ENCODE data around the gene QPRT.
"Not testable (repeated sequence)": the region's sequence is repeated elsewhere in the genome, so short reads cannot be mapped to it uniquely, and the experiment has no call there.

QPRT gene

GRCh38 chr16:29720703-29721102, 41.7 kb downstream of the QPRT start:
- no peak for DNase-seq

GRCh38 chr16:29721167-29721879, 42.3 kb downstream of the QPRT start:
- DNase-seq: peak; percentile 57

GRCh38 chr16:29726845-29727377, 47.9 kb downstream of the QPRT start:
- DNase-seq: no peak

- DNase-seq: no peak
Observed at GRCh38 chr16:29727452-29727851, 48.5 kb downstream of the QPRT start.

- peak; percentile 45 for DNase-seq
Observed at GRCh38 chr16:29729116-29729521, 50.1 kb downstream of the QPRT start.

- no peak for DNase-seq
Observed at GRCh38 chr16:29730649-29731048, 51.7 kb downstream of the QPRT start.

GRCh38 chr16:29731768-29732601, 53.0 kb downstream of the QPRT start:
- DNase-seq: not testable (repeated sequence)

GRCh38 chr16:29734786-29735185, 55.8 kb downstream of the QPRT start:
- DNase-seq: no peak

DNA sequence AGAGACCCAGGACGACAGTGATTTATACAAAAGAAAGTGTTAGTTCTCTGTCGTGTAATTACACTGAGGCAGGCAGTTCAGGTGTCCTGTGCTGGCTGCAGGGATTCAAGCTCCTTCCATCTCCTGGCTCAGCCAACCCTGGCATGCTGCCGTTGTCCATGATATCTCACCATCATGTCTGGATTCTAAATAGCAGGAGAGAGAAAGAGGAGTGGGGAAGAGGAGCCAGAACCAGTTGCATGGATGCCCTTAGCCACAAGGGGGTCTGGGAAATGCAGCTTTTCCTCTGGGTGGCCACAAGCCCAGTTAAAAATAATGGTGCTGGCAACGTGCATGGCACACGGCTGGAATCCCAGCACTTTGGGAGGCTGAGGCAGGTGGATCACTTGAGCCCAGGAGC, 57.1 kb downstream of the QPRT start:
- no peak for DNase-seq

DNA sequence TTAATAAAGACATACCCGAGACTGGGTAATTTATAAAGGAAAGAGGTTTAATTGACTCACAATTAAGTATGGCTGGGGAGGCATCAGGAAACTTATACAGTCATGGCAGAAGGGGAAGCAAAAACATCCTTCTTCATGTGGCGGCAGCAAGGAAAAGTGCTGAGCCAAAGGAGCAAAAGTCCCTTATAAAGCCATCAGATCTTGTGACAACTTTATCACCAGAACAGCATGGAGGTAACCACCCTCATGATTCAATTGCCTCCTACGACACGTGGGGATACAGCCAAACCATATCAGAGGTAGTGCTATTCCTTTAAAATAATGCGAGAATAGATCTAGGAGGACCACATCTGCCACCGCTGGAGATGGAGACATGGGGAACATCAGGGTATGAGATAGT, 57.8 kb downstream of the QPRT start:
- no peak for DNase-seq

DNA sequence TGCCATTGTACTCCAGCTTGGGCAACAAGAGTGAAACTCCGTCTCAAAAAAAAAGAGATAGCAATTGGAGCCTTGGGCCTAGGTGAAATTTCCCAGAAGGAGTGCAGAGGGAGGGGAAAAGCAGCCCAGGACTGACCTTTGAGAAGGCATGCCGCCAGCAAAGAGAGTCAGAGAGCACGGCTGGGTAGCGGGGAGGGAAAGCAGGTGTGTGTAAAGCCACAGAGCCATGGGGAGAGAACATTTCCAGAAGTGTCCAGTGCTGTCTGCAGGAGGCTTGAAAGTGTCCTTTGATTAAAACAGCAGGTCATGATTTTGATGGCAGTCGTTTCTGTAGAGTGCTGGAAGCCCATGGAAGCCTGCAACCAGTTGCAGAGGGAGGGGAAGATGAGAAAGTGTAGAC, 58.7 kb downstream of the QPRT start:
- no peak for DNase-seq

DNA sequence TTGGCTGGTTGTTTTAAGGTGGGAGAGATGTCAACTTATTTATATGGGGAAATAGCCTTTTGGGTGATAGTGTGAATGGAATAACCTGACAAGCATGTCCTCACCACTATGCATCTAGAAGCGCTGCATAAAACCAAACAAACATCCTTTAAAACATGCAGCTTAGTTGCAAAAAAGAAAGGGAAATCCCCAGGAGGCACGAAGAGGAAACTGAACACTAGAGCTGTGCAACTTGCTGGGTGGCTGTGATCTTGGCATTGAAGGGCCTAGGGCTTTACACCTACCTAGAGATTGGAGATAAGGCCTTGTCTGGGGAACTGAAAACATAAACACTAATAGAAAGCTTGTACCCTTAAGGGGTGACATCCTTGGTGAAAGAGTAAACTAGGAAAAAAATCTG, 59.5 kb downstream of the QPRT start:
- DNase-seq: no peak

DNA sequence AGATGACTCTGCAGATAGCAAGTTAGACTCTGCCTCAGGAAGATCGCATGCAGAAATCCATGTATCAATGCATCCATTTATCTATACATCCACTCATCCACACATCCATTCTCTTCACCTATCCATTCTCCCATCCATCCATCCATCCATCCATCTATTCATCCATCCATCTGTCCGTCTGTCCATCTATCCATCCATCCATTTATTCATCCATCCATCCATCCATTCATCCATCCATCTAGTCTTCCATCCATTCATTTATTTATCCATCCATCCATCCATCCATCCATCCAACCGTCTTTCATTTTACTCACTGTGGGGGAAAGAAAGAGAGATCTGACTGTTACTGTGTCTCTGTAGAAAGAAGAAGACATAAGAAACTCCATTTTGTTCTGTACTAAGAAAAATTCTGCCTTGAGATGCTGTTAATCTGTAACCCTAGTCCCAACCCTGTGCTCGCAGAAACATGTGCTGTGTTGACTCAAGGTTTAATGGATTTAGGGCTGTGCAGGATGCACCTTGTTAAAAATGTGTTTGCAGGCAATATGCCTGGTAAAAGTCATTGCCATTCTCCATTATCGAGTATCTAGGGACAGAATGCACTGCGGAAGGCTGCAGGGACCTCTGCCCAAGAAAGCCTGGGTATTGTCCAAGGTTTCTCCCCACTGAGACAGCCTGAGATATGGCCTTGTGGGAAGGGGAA, 61.1 kb downstream of the QPRT start:
- DNase-seq: not testable (repeated sequence)

GRCh38 chr16:29740630-29741015, 61.6 kb downstream of the QPRT start:
- DNase-seq: not testable (repeated sequence)

DNA sequence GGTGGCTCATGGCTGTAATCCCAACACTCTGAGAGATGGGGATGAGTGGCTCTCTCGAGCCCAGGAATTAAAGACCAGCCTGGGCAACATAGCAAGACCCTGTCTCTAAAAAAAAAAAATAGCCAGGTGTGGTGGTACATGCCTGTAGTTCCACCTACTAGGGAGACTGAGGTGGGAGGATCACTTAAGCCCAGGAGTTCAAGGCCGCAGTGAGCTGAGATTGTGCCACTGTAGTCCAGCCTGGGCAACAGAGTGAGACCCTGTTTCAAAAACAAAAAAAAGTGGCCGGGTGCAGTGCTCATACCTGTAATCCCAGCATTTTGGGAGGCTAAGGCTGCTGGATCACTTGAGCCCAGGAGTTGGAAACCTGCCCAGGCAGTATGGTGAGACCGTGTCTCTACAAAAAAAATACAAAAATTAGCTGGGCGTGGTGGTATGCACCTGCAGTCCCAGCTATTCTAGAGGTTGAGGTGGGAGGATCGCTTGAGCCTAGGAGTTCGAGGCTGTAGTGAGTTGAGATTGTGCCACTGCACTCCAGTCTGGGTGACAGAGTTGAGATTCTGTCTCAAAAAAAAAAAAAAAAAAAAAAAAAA, 63.8 kb downstream of the QPRT start:
- DNase-seq: no peak

GRCh38 chr16:29743475-29743826, 64.5 kb downstream of the QPRT start:
- DNase-seq: no peak

DNA sequence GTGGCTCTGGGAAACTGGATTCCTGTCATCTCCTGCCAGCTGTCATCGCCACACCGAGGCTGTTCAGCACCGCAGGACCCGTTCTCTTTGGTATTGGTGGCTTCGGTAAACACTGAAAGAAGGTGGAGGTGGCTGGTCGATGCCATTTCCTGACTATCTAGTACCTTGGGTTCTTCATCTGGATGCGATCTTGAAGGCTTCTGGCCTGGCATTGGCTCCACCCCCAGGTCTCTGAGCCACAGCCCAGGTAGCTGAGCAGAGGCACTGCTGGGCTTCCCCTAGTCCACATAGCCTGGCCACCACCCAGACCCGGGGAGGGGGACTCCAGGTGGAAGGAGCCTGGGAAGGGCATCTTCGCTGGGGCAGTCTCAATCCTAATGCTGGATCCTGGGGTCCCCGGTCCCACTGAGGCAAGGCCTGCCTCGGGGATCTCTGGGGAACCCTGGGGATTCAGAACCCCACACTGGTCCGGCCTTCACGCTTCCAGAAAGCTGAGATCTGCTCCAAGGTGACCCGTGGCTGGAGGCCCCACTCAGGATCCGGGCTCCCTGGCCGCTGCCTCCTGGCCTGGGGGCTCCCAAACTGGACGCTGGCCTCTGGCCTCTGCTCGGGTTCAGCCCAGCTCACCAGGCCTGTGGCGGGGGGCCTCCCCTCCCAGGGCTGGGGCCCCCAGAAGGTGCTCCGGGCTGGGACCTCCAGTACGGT, 65.0 kb downstream of the QPRT start:
- DNase-seq: no peak

- DNase-seq: no peak
Observed at GRCh38 chr16:29744541-29745101, 65.6 kb downstream of the QPRT start.

- DNase-seq: no peak
Observed at GRCh38 chr16:29745121-29745852, 66.3 kb downstream of the QPRT start.

DNA sequence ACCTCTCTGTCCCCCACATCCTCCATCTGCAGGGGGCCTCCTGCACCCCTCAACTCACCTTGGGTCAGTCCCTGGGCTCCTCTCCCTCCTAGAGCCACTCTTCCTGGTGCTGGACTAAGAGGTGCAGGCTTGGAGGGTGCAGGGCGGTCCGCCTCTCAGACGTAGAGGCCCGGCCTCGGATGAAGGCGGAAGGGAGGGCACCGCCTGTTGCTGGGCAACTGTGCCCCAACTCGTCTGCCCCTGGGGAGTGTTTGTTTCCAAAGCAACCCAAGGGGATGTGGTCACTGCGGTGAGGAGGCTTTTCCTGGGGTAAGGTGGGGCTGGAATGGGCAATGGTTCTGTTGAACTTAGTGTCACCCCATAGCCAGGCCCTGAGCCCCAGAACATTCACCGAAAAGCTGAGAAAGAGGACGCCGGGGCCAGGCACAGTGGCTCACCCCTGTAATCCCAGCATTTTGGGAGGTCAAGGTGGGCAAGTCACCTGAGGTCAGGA, 66.9 kb downstream of the QPRT start, which contains the start of gene C16orf54:
Gene C16orf54 (minus strand): TSS at position 138 of the 493 bp plus-strand sequence. CDS start 1,039 bp downstream, outside the sequence.
- no peak for DNase-seq

GRCh38 chr16:29746518-29746917, 67.5 kb downstream of the QPRT start:
- DNase-seq: not testable (repeated sequence)
